Endothelial cell of umbilical vein (primary cell): Measurements from ENCODE around the gene ADGRL3.

Experiments
- CTCF ChIP-seq, 2 donors: IDR thresholded peaks; 1 replicate in 1 of 2; 2 replicates in 1 of 2; pipeline ENCODE4 v1.5.1; 2011; ENCODE audit warnings: low read length in 2 of 2, mild to moderate bottlenecking in 2 of 2, moderate library complexity in 2 of 2, control low read depth in 1 of 2, inconsistent platforms in 1 of 2, low read depth in 1 of 2; ENCODE audit not compliant: insufficient read depth in 1 of 2; ENCODE audit errors: extremely low read depth in 1 of 2
- POLR2A ChIP-seq: IDR thresholded peaks from 2 replicates; pipeline ENCODE4 v1.6.1; 2012; ENCODE audit warnings: low read depth, mild to moderate bottlenecking, control low read depth, low read length

GRCh38 chr4:62115216-62115615, 915.1 kb downstream of the ADGRL3 start:
- TF ChIP-seq POLR2A (no peak), CTCF (IDR thresholded peaks at IDR 0.05; ENCODE audit: extremely low read depth in 1 of 2, insufficient read depth in 1 of 2, low read depth in 1 of 2, low read length in 2 of 2) (no peak)
